Measurements from ENCODE around the gene LAX1. TPM values are rescaled to one million over a fixed set of nuclear protein-coding genes. Genes with fewer than 3 reads are reported as not detected.
A peak's percentile ranks its signal among the peaks of the same experiment; 100 is the strongest.
"Not testable (repeated sequence)": the region's sequence is repeated elsewhere in the genome, so short reads cannot be mapped to it uniquely, and the experiment has no call there.

Gene LAX1
- total and polyA plus RNA-seq, 7 donors, result 0.60 to 3.6 (median 0.95) TPM; not detected in 3

- intact Hi-C loops (cut with DNase I), result loop anchor here (5.0 kb wide), 1 partner anchor 68 kb away; no protein-coding TSS in a partner anchor
- WGBS, 2 donors, result 61 to 83% methylated on average over 10 of the region's 10 CpGs
- DNase-seq, result peak; percentile 89
- H3K27ac ChIP-seq, result peak overlapping the region; percentile 29 to 44 (median 40)
- no peak overlapping the region for H3K4me3 ChIP-seq
- no peaks in the 10 kb centered on the region for H3K9me3 ChIP-seq
- TF ChIP-seq POLR2A (IDR thresholded peaks at IDR 0.05), result no peak
- peak in 2 of 4 donors; percentile 11 to 13 for TF ChIP-seq POLR2AphosphoS5 (IDR thresholded peaks at IDR 0.05)
- TF ChIP-seq CTCF (IDR thresholded peaks at IDR 0.05), result no peak
- no peak for TF ChIP-seq EP300 (IDR thresholded peaks at IDR 0.05)
- peaks cover 0 to 22% (median 12%) of the 10 kb centered on the region in 4 donors for H3K4me1 ChIP-seq
- H3K36me3 ChIP-seq, result peaks cover 10 to 47% (median 13%) of the 10 kb centered on the region in 4 donors
- no peaks in the 10 kb centered on the region for H3K27me3 ChIP-seq
Observed at GRCh38 chr1:203744075-203744972, 20.7 kb upstream of the LAX1 start.

GRCh38 chr1:203746281-203746680 is 18.7 kb upstream of the LAX1 start:
- DNase-seq, result no peak
- Histone ChIP-seq H3K27me3 (no peaks in the 10 kb centered on the region), H3K4me1 (peaks cover 0 to 30% (median 19%) of the 10 kb centered on the region in 4 donors), H3K36me3 (peaks cover 0 to 28% (median under 1%) of the 10 kb centered on the region in 4 donors), H3K27ac (no peak overlapping the region), H3K9me3 (no peaks in the 10 kb centered on the region), H3K4me3 (no peak overlapping the region)
- 95 to 96% methylated on average over 6 of the region's 6 CpGs for WGBS, 2 donors
- intact Hi-C loops (cut with DNase I), result no loop called here
- TF ChIP-seq CTCF (IDR thresholded peaks at IDR 0.05) (no peak), POLR2AphosphoS5 (IDR thresholded peaks at IDR 0.05) (no peak), EP300 (IDR thresholded peaks at IDR 0.05) (no peak), POLR2A (IDR thresholded peaks at IDR 0.05) (no peak)

GRCh38 chr1:203751051-203751450 is 13.9 kb upstream of the LAX1 start:
- H3K9me3 ChIP-seq, result no peaks in the 10 kb centered on the region
- no peaks in the 10 kb centered on the region for H3K27me3 ChIP-seq
- H3K4me3 ChIP-seq, result no peak overlapping the region
- intact Hi-C loops (cut with DNase I), result no loop called here
- H3K27ac ChIP-seq, result peak overlapping the region in 2 of 4 donors; percentile 25 to 34
- no peak for DNase-seq
- TF ChIP-seq CTCF (IDR thresholded peaks at IDR 0.05), result no peak
- TF ChIP-seq POLR2AphosphoS5 (IDR thresholded peaks at IDR 0.05), result no peak
- no peak for TF ChIP-seq POLR2A (IDR thresholded peaks at IDR 0.05)
- TF ChIP-seq EP300 (IDR thresholded peaks at IDR 0.05), result no peak
- 72 to 79% methylated on average over 3 of the region's 3 CpGs for WGBS, 2 donors
- peaks cover 0 to 9% (median 8%) of the 10 kb centered on the region in 4 donors for H3K4me1 ChIP-seq
- H3K36me3 ChIP-seq, result no peaks in the 10 kb centered on the region

- DNase-seq; H3K27me3 ChIP-seq; H3K4me3 ChIP-seq; intact Hi-C loops (cut with DNase I); H3K4me1 ChIP-seq; H3K9me3 ChIP-seq; H3K36me3 ChIP-seq: not testable (repeated sequence)
- WGBS, 2 donors, result 91 to 94% methylated on average over 5 of the region's 5 CpGs
- H3K27ac ChIP-seq, result peak overlapping the region in 1 of 4 donors; percentile 34
Observed at GRCh38 chr1:203751618-203752361, 13.2 kb upstream of the LAX1 start.

GRCh38 chr1:203754455-203754864 is 10.5 kb upstream of the LAX1 start:
- Histone ChIP-seq H3K36me3 (no peaks in the 10 kb centered on the region), H3K27me3 (no peaks in the 10 kb centered on the region), H3K4me1 (peaks cover 0 to 9% (median 8%) of the 10 kb centered on the region in 4 donors), H3K4me3 (no peak overlapping the region), H3K27ac (no peak overlapping the region), H3K9me3 (no peaks in the 10 kb centered on the region)
- DNase-seq, result no peak
- intact Hi-C loops (cut with DNase I), result no loop called here
- TF ChIP-seq CTCF (IDR thresholded peaks at IDR 0.05) (no peak), EP300 (IDR thresholded peaks at IDR 0.05) (no peak), POLR2AphosphoS5 (IDR thresholded peaks at IDR 0.05) (no peak), POLR2A (IDR thresholded peaks at IDR 0.05) (no peak)
- 66 to 81% methylated on average over 4 of the region's 4 CpGs for WGBS, 2 donors

Data from sigmoid colon (tissue), 7 donors.